HG02763 (cell line): ENCODE measurements around the gene IPO4.
A peak's percentile ranks its signal among the peaks of the same experiment; 100 is the strongest.
"Not testable (repeated sequence)": the region's sequence is repeated elsewhere in the genome, so short reads cannot be mapped to it uniquely, and the experiment has no call there.

ENCODE experiments used
- ATAC-seq: cut with Tn5 transposase; IDR thresholded peaks from one replicate; pipeline ENCODE4 v1.9.1; 2021; ENCODE audit warnings: mild to moderate bottlenecking, moderate library complexity; ENCODE audit not compliant: unreplicated experiment

IPO4 gene, protein sequence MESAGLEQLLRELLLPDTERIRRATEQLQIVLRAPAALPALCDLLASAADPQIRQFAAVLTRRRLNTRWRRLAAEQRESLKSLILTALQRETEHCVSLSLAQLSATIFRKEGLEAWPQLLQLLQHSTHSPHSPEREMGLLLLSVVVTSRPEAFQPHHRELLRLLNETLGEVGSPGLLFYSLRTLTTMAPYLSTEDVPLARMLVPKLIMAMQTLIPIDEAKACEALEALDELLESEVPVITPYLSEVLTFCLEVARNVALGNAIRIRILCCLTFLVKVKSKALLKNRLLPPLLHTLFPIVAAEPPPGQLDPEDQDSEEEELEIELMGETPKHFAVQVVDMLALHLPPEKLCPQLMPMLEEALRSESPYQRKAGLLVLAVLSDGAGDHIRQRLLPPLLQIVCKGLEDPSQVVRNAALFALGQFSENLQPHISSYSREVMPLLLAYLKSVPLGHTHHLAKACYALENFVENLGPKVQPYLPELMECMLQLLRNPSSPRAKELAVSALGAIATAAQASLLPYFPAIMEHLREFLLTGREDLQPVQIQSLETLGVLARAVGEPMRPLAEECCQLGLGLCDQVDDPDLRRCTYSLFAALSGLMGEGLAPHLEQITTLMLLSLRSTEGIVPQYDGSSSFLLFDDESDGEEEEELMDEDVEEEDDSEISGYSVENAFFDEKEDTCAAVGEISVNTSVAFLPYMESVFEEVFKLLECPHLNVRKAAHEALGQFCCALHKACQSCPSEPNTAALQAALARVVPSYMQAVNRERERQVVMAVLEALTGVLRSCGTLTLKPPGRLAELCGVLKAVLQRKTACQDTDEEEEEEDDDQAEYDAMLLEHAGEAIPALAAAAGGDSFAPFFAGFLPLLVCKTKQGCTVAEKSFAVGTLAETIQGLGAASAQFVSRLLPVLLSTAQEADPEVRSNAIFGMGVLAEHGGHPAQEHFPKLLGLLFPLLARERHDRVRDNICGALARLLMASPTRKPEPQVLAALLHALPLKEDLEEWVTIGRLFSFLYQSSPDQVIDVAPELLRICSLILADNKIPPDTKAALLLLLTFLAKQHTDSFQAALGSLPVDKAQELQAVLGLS

DNA sequence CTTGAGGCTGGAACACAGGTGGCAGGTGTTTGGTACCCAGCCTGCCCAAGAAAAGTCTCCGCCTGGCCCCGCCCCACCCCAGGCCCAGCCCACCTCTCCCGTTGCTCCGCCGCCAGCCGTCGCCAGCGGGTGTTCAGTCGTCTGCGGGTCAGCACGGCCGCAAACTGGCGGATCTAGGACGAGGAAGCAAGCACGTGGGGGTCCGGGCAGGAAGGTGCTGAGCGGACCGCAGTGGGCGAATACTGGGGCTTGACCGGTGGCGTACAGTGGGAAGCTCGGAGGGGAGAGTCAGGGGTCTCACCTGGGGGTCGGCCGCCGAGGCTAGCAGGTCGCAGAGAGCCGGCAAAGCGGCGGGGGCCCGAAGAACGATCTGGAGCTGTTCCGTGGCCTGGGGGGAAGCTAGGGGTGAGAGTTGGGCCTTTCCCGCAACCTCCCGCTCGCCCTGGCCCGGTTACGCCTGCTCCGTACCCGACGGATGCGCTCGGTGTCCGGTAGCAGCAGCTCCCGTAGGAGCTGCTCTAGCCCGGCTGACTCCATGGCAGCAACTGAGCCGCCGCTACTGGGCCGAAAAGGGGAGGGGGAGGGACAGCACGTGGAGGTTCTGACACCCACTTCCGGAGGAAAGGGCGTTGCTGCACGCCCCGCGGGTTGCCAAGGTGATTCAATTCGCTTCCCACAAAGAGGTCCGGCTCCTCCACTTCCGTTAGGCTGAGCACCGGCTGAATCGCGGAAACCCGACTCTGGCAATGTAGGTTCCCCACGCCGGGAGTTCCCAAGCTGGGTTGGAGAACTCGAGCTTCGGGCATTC is at the start of gene IPO4:
Gene IPO4, minus strand, starts transcription at position 566 of the 808 bp plus-strand sequence. Its CDS starts 29 bp downstream, at position 537.
- peak; percentile 85 for ATAC-seq

DNA sequence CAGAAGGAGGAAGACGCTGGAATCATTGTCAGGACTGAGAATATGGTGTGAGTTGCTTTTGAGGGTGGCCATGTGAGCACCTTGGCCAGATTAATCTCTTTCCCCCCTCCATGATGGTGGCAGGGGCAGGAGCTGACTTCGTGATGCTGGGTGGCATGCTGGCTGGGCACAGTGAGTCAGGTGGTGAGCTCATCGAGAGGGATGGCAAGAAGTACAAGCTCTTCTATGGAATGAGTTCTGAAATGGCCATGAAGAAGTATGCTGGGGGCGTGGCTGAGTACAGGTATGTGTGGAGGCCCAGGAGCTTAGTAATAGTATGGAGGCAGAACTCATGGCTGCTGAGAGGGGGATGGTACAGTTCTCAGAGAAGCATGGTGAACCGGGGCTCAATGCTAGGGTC is 49.5 kb upstream of the IPO4 start:
- ATAC-seq, result no peak

DNA sequence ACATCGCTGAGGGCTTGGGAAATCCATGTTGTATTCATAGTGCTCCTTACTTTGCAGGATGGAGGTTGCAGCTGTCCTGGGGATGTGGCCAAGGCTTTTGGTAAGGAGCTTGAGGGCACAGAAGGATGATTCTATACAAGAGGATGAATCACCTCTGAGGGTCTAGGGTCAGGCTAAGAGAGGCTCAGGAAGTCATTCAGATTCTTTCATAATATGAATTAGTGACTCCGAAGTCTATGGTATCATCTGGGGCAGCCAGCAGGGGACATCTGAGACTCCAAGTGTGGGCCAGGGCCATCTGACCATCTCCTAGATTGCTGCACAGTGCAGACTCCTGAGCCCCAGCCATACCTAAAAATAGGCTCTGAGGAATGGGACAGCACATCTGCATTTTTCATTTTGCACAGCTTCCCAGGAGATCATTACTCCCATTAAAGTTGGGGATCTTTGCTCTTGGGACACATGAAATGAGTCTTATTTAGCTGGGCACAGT is 48.9 kb upstream of the IPO4 start:
- no peak for ATAC-seq

DNA sequence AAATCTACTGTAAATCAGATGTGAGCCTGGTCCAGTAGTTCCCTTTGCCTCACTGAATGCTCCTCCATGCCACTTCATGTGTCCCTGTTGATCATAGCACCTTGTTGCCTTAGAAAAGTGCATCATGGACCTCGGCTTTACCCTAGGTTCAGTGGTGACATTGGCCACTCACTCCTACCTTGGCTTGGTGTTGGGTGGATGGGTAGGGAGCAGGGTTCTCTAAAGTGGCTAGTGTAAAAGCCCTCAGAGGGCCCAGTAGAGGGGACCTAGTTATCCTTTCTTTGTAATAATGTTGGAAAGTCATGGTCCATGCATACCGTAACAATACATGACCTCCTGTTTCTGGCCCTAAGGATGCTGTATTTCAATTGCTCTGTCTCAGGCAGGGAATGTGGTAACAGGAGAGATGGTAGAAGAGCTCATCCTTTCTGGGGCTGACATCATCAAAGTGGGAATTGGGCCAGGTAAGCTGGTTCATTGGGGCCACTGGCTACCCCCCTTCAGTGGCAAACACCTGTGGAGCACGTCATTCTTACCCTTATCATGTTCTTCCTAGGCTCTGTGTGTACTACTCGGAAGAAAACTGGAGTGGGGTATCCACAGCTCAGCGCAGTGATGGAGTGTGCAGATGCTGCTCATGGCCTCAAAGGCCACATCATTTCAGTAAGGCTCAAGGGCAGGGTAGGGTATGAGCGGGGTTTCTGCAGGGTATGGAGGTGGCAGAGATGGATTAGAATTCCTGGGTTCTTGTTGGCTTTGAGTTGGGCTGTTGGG is 48.3 kb upstream of the IPO4 start:
- ATAC-seq, result no peak

DNA sequence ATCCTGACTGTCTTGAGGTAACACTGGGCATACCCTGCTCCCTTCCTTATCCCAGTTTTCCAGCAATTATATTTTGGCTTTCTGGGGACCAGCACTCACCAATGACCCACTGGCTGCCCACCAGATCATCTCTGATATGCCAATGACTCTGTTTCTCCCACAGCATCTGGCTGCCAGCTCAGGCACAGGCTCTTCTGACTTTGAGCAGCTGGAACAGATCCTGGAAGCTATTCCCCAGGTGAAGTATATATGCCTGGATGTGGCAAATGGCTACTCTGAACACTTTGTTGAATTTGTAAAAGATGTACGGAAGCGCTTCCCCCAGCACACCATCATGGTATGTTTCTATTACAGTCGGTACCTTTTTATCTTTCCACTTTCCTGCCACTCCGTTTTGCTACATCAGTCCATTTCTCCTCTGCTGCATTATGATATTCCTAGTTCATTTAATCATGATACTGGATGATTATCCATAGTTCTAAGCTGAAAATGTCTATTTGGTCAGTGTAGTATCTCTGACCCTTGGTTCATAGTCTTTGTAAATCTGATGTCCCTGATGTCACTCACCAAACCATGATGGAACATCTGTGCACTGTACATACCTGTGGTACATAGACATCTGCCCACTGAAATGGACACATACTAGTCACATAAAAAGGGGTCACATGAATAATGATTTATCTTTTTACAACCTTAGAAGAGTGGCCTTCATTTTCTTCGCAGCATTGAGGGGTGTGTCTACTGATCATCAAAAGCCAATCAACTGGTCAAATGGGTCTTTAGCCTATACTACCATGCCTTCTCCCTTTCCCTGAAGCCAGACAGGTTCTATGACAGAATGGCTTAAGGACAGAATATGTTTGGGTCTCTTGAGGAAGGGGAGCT is 47.4 kb upstream of the IPO4 start:
- no peak for ATAC-seq

DNA sequence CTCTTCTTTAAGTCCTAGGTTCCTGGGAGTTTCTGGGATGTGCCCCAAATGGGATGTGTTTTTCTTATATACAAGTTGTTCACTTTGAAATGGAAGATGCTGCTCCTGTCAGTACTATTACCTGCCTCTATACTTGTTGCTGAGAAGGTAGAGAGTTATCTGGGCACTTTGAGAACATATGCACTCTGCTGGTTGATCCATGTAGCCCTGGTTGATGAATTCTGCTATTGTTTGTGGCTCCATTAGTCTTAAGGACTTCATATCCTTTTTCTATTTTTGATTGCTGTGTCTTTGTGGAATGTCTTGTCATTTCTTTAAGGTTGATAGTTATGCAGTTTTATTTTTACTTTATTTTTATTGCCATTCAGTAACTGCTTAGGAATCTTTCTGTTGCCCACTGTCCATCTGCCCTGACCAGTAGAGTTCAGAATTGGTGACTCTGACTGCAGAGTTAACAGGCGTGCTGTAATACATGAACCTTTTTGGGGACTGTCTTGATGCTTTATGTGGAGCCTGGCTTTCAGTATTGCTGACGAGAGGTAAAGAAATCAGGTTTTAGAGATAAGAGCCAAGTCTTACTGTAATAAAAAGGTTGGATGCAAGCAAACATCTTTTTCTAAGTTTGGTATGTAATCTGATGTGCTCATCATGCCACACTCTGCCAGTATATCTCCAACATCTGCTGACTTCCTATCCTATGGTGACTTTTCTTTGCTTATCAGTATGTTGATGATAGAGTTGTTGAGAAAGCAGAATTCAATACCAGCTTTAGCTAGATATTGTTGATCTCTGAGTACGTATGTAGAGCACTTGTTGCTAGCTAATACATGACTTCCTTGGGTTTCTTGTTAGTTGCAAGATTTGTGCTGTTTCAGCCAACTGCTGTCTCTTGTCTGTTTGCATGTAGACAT is 45.7 kb upstream of the IPO4 start:
- ATAC-seq, result no peak

DNA sequence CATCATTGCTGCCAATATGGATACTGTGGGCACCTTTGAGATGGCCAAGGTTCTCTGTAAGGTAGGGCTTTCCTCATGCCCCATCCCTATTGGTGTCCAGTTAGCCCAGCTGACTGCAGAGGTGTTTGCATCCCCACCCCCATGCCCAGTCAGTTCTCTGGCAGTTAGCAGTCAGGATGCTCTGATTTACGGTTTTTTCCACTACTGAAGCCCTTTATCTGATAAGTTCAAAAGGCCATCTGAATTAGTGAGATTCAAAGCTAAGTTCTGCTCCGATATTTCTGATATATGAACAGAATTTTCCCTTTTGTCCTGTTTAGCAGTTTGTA is 44.9 kb upstream of the IPO4 start:
- ATAC-seq, result no peak

DNA sequence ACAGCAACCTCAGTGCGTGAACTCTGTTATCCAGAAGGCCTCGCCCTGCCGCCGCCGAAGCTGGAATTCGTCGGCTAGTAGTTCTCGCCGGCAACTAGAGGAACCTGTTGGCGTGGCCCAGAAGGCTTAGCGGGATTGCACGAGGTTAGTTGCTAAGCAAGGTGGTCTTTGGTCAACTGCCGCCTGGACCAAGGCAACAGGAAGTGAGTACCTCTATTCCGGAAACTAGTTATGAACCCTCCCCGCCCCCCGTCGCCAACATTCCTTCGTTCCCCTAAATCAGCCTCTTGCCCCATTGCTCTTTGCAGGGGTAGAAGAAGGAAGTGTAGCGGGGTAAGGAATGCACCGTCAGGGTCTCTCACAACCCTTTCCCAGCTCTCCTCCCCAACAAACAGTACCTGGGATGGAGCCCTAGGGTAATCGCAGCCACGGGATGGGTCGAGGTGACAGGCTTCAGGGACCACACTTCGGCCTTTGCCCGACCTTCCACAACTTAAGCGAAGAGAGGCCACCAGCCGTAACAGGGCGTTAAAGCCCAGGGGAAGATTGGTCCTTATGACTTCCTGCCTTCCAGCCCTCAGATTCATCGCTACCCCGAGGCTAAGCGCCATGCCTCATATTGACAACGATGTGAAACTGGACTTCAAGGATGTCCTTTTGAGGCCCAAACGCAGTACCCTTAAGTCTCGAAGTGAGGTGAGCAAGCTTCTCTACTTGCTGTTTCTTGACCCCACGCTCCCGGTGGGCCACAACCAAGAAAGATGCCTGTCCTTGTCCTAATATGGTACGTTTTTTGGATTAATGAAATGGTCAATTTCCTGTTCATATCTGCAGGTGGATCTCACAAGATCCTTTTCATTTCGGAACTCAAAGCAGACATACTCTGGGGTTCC is 44.3 kb upstream of the IPO4 start, which contains the start of gene GMPR2:
Gene GMPR2, plus strand, starts transcription at position 285 of the 893 bp plus-strand sequence. Its CDS starts 325 bp downstream, at position 610.
- ATAC-seq, result peak; percentile 52

DNA sequence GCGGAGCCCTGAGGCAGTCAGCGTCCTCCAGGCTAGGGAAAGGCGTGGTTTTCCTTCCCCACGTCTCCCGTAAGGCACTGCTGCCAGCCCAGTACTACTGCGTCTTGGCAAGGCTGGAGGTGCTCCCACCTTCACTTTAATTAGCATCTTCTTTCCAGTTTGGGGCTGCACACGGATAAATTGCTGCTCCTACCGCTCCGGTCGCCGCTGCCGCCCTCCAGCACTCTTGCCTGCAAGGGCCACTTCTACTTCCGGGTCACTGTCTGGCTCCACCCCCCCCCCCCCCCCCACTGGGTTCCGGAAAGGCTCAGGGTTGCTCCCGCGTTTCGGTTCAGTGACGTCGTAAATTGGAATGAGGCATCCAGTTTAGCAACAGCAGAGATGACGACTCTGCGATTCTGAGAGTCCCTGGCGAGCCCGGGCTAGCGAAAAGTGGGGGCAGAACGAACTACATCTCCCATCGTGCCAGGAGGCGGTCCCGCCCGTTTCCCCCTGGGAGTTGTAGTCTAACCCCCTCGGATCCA is 43.6 kb upstream of the IPO4 start, which contains the start of gene NEDD8:
Gene NEDD8, minus strand, starts transcription at position 247 of the 524 bp plus-strand sequence. Its CDS starts 100 bp downstream, at position 147.
- ATAC-seq, result peak; percentile 67

DNA sequence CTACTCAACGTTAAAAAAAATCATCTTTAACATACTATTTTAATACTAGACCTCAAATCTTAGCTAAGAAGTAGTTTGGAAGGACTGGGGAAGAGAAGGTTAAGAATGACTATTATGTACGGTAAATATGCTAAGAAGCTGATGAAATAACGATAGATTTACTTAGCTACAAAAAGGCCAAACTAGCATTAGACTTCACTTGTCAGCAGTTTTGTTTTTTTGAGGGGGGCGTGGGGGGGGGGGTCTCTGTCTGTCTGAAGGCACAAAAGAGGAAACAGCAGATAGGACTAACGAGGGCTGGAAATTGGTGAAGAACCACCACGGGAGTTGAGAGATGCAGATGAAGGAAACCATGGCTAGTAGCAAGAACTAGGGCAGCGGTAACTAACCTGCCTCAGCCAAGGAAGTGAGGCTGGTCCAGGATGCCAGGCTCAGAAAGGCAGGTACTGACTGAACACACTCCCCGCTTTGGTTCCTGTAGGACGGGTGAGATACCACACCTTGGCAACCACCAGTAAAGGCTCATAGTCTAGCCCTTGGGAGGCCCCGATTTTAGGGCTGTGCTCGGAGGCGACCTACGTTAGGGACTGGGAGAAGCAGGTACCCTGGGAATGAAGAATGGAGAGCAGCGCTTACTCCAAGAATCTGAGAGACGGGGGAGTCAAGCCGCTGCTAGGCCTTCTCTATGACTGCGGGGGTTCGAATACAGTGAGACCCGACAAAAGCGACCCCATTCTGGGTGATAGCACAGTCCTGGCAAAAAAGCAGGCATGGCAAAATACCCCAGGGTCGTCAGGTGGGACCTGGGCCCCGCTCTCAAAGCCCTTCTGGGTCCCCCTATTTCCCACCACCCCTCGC is 42.9 kb upstream of the IPO4 start:
- ATAC-seq, result peak; percentile 16

DNA sequence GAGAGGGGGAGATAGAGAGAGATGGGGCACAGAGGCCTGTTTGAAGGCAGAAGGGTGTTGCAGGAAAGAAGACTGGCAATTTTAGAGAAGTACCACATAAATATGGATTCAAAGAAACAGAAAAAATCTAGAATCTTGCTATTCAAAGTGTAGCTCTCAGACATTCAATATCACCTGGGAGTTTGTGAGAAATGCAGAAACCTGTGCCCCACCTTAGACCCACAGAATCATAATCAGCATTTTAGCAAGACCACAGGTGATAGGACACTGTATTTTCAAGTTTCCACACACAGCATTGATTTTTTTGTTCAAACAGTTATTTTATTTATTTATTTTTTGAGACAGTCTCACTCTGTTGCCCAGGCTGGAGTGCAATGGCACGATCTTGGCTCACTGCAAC is 40.3 kb upstream of the IPO4 start:
- ATAC-seq, result no peak

DNA sequence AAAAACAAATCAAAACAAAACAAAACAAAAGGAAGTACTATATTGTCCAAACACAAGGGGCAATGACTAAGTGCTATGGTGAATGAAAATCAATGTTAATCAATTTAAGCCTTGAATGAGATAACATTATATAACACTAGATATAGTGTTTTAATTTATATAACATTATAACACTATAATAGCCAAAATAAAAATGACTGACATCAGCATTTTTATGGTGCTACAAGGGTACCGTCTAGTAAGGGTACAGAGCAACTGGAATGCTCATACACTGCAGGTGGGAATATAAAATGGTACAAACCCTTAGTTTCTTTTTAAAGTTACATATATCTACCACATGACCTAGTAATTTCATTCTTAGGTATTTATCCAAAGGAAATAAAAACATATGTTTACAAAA is 37.9 kb upstream of the IPO4 start:
- ATAC-seq, result no peak

DNA sequence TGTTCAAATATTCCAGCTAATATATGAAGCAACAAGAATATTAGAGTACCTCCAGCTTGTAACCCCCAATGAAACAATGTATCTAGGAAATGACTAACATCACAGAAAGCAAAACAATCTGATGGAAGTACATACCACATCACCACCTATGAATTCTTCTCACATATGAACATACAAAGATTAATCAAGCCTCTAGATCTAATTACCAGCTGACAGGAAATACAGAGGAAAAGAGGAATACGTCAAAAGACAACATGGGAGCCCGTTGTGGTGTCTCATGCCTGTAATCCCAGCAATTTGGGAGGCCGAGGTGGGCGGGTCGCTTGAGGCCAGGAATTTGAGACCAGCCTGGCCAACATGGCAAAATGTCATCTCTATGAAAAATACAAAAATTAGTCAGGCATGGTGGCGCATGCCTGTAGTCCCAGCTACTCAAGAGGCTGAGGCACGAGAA is 36.0 kb upstream of the IPO4 start:
- no peak for ATAC-seq

DNA sequence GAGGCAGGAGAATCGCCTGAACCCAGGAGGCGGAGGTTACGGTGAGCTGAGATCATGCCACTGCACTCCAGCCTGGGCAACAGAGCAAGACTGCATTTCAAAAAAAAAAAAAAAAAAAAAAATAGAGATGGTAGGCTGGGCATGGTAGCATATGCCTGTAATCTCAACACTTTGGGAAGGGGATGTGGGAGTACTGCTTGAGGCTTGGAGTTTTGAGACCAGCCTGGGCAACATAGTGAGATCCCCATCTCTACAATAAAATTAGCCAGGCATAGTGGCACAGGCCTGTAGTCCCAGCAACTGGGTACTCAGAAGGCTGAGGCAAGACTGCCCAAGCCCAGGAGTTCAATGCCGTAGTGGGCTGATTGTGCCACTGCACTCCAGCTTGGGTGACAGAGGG is 34.4 kb upstream of the IPO4 start:
- not testable (repeated sequence) for ATAC-seq

DNA sequence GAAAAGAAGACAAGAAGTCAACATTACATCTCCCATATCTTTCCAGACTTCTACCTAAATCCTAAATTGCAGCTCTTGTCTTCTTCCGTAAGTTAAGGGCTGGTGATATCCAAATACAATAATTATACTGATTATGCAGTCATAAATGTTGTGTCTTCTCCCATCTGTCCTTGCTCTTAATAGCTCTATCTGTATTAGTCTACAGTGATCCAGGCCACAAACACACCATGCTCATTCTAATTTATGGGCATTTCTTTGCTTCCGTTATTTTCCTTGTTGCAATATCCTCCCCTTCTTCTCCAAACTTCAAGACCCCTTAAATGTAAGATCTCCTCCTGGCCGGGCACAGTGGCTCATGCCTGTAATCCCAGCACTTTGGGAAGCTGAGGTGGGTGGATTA is 30.9 kb upstream of the IPO4 start:
- ATAC-seq, result no peak
